WTC11 (cell line): Measurements from ENCODE around the gene TP73.

Experiments
- CTCF ChIP-seq: fragments of 200-600 bp; IDR thresholded peaks from 2 replicates; pipeline ENCODE4 v1.8.0; 2022; ENCODE audit warnings: antibody characterized with exemption
- ZNF512 ChIP-seq: sonication (generic); formaldehyde crosslinking; IDR thresholded peaks from 2 replicates; pipeline ENCODE4 v1.8.1; 2022; ENCODE audit warnings: missing genetic modification reagents, borderline replicate concordance

- no peak for TF ChIP-seq CTCF
- no peak for TF ChIP-seq ZNF512 (CRISPR knock-in tag)
Observed at GRCh38 chr1:3685906-3686305, 33.6 kb downstream of the TP73 start.
